T-helper 2 cell treated with Interferon-gamma antibody and Interleukin-4, amounts not matched to agents 5 μg/mL and 100 μg/mL, for 36 hours (primary cell): ENCODE measurements around the gene FOXL2.
"Not testable (repeated sequence)": the region's sequence is repeated elsewhere in the genome, so short reads cannot be mapped to it uniquely, and the experiment has no call there.

ENCODE experiments used
- DNase-seq: peaks from one replicate; pipeline ENCODE4 v3.0.0; 2021; ENCODE audit warnings: low spot score
- H3K27ac Mint-ChIP-seq: one replicate; pipeline ENCODE4 v1.8.0; 2021; ENCODE audit warnings: mild to moderate bottlenecking, mixed read lengths
- H3K27me3 Mint-ChIP-seq: one replicate; pipeline ENCODE4 v1.8.0; 2021; ENCODE audit warnings: low read depth, mixed read lengths
- H3K36me3 Mint-ChIP-seq: one replicate; pipeline ENCODE4 v1.8.0; 2021; ENCODE audit warnings: low read depth, mixed read lengths
- H3K4me1 Mint-ChIP-seq: one replicate; pipeline ENCODE4 v1.8.0; 2021; ENCODE audit warnings: low read depth, mixed read lengths
- H3K4me3 Mint-ChIP-seq: one replicate; pipeline ENCODE4 v1.8.0; 2022; ENCODE audit warnings: mild to moderate bottlenecking, moderate library complexity, mixed read lengths
- H3K9me3 Mint-ChIP-seq: one replicate; pipeline ENCODE4 v1.8.0; 2021; ENCODE audit warnings: mixed read lengths

FOXL2 gene

DNA sequence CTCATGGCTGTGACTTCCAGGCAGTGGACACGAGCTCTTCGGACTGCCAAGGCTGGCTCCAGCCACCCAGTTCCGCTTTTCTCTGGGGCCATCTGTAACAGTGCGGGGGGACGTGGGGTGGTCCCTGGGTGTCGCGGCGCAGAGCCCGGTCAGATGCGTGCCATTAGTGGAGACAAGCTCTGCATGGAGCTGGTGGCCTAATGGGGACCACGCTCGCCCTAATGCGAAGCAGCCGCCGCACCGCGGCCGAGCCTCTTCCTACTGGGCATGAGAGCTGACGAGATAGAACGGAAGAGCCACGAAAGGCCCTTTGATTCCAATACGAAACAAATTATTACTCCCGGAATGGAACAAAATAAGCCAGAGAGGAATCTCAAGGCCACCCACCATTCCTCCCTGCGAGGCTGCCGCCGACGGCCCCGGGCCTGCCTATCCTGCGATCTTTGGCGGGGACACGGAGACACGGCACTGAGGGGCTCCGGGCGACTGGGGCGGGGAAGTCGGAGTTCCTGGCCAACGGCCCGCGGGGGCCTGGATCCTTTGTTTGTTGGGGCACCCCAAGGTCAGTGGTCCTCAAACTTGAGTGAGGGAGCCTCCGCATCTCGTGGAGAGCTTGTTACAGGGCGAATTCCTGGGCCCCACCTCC is 18.1 kb downstream of the FOXL2 start:
- no peaks in the 10 kb centered on the region for H3K4me1 Mint-ChIP-seq
- DNase-seq: no peak

DNA sequence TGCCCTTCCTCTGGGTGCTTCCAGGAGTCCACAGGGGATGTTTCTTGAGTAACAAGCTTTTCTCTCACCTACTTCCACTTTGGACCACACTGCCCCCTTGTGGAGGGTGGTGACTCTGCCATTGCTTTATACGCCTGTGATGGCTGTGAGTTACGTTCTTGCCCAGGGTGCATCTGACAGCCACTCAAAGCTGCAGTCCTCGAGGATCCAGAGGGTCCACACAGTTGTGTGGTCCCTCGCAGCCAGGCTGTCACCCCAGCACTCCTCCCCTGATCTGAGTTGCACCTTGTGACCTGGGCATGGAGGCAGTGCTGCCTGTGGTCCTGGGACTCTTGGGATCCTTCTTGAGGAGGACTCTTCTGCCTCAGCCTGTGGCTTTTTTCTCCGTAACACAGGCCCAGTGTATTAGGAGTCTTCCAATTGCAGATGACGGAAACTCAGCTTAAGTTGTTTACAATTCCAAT is 23.4 kb downstream of the FOXL2 start:
- Mint-ChIP-seq H3K27ac (no peak overlapping the region), H3K9me3 (no peaks in the 10 kb centered on the region), H3K27me3 (peaks cover 16% of the 10 kb centered on the region), H3K36me3 (no peaks in the 10 kb centered on the region), H3K4me1 (peaks cover 3% of the 10 kb centered on the region), H3K4me3 (no peak overlapping the region)
- DNase-seq: peak; percentile 75

More for the DNA sequence above, 18.1 kb downstream of the FOXL2 start:
- Mint-ChIP-seq H3K27me3 (peaks cover 26% of the 10 kb centered on the region), H3K9me3 (no peaks in the 10 kb centered on the region), H3K4me3 (no peak overlapping the region), H3K36me3 (no peaks in the 10 kb centered on the region), H3K27ac (no peak overlapping the region)

DNA sequence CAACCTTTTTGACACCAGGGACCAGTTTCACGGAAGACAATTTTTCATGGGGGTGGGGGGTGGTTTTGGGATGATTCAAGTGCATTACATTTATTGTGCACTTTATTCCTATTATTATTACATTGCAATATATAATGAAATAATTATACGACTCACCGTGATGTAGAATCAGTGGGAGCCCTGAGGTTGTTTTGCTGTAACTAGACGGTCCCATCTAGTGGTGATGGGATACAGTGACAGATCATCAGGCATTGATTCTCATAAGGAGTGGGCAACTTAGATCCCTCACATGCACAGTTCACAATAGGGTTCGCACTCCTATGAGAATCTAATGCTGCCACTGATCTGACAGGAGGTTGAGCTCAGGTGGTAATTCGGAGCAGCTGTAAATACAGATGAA is 24.5 kb downstream of the FOXL2 start:
- not testable (repeated sequence) for H3K9me3 Mint-ChIP-seq, H3K27ac Mint-ChIP-seq, H3K4me1 Mint-ChIP-seq, DNase-seq, H3K36me3 Mint-ChIP-seq, H3K4me3 Mint-ChIP-seq
- H3K27me3 Mint-ChIP-seq: peaks cover 25% of the 10 kb centered on the region

- no peaks in the 10 kb centered on the region for H3K36me3 Mint-ChIP-seq
- peaks cover 27% of the 10 kb centered on the region for H3K27me3 Mint-ChIP-seq
- H3K27ac Mint-ChIP-seq: no peak overlapping the region
- no peak for DNase-seq
- H3K4me3 Mint-ChIP-seq: no peak overlapping the region
- no peaks in the 10 kb centered on the region for H3K9me3 Mint-ChIP-seq
- H3K4me1 Mint-ChIP-seq: peaks cover 3% of the 10 kb centered on the region
Observed at GRCh38 chr3:138921316-138922292, 25.3 kb downstream of the FOXL2 start.

DNA sequence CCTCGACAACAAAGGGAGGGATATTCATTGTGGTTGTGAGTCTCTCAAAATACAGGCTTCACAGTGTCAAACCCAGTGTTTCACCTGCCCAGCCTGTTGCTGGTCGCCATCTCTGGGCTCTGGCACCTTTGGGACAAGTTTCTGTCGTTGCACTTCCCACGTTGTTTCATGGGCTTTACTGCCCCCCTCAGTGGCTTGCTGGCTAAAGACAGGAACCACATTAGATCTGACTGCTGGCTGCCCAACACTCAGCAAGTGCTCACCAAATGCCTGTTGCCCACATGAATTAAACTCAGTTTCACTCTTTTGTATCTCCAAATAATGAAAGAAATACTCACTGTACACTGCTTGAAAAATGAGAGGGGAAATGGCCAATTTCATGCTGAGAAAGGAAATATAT is 27.6 kb downstream of the FOXL2 start:
- DNase-seq: no peak
- H3K36me3 Mint-ChIP-seq: no peaks in the 10 kb centered on the region
- H3K4me3 Mint-ChIP-seq: no peak overlapping the region
- H3K4me1 Mint-ChIP-seq: peaks cover 6% of the 10 kb centered on the region
- peaks cover 25% of the 10 kb centered on the region for H3K27me3 Mint-ChIP-seq
- H3K27ac Mint-ChIP-seq: no peak overlapping the region
- no peaks in the 10 kb centered on the region for H3K9me3 Mint-ChIP-seq

DNA sequence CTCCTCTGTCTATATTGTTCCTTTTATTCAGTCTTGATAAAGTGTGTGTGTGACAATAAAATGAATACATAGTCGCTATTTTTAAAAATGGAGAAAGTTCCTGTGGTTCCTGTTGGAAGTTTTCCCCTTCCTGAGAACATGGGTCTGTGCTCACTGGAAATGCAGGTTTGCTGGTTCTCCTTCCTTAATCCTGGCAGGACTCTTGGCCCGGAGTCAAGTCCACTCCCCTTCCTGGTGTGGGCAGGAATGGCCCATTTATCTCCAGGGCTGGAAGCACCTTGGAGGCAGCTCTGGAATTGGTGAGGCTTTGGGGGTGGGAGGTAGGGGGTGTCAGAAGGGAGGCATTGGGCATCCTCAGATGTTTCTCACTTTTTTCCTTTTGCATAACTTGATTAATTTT is 30.1 kb downstream of the FOXL2 start:
- no peak overlapping the region for H3K4me3 Mint-ChIP-seq
- peaks cover 32% of the 10 kb centered on the region for H3K27me3 Mint-ChIP-seq
- no peaks in the 10 kb centered on the region for H3K9me3 Mint-ChIP-seq
- H3K36me3 Mint-ChIP-seq: no peaks in the 10 kb centered on the region
- no peak overlapping the region for H3K27ac Mint-ChIP-seq
- H3K4me1 Mint-ChIP-seq: peaks cover 3% of the 10 kb centered on the region
- DNase-seq: no peak

GRCh38 chr3:138915503-138916498 is 31.1 kb downstream of the FOXL2 start:
- Mint-ChIP-seq H3K9me3 (no peaks in the 10 kb centered on the region), H3K4me1 (peaks cover 3% of the 10 kb centered on the region), H3K36me3 (no peaks in the 10 kb centered on the region), H3K4me3 (peak overlapping the region; percentile 86), H3K27ac (peak overlapping the region; percentile 60), H3K27me3 (peaks cover 32% of the 10 kb centered on the region)
- peak; percentile 83 for DNase-seq

DNA sequence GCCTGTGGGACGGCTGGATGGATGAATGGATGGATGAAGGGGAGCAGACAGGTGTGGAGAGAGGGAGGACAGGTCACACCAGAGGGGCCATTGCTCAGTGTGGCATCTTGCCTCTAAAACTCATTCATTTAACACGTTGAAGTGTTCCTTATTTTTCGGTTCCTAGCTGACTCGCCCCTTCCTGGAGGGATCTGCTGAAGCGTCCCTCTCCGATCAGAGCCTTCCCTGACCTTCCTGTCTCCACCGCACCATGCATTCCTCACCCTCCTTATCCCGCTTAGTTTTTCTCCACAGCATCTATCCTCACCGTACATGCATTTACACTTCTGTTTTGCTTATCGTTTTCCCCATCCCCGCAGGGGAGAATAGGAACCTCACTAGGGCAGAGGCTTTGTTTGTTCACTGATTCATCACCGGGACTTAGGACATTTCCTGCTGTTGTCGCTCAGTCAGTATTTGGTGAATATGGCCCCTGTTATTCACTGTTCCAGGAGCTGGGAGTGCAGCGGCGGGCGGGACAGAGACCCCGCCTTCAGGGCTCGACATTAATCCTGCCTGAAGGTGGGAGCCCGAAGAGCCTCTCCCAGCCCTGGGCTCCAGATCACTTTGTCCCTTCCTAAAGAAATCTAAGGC is 32.0 kb downstream of the FOXL2 start:
- DNase-seq: no peak
- Mint-ChIP-seq H3K36me3 (no peaks in the 10 kb centered on the region), H3K9me3 (no peaks in the 10 kb centered on the region), H3K27ac (no peak overlapping the region), H3K4me3 (peak overlapping the region; percentile 86), H3K4me1 (peaks cover 3% of the 10 kb centered on the region), H3K27me3 (peaks cover 31% of the 10 kb centered on the region)

DNA sequence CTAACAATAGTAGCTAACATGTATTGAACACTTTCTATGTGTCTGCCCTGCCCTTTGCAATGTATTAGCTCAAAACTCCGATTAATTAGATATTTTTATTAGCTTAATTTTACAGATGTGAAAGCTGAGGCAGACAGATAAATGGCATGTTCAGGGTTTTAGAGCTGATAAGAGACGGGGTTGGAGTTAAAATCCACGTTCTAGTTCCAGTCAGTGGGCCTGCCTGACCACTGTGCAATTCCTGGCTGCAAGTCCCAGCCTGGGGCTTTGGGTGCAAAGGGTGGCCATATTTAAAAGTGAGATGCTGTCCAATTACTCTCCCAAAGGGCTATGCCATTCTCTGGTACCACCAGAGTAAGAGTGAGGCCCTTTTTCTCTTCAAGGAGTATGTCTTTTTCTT is 33.2 kb downstream of the FOXL2 start:
- Mint-ChIP-seq H3K9me3 (no peaks in the 10 kb centered on the region), H3K4me1 (peaks cover 3% of the 10 kb centered on the region), H3K4me3 (no peak overlapping the region), H3K27ac (no peak overlapping the region), H3K36me3 (no peaks in the 10 kb centered on the region), H3K27me3 (peaks cover 27% of the 10 kb centered on the region)
- DNase-seq: no peak

GRCh38 chr3:138912237-138912636 is 34.7 kb downstream of the FOXL2 start:
- peaks cover 16% of the 10 kb centered on the region for H3K27me3 Mint-ChIP-seq
- no peak for DNase-seq
- no peaks in the 10 kb centered on the region for H3K36me3 Mint-ChIP-seq
- H3K4me3 Mint-ChIP-seq: no peak overlapping the region
- H3K4me1 Mint-ChIP-seq: peaks cover 3% of the 10 kb centered on the region
- H3K27ac Mint-ChIP-seq: no peak overlapping the region
- H3K9me3 Mint-ChIP-seq: no peaks in the 10 kb centered on the region

DNA sequence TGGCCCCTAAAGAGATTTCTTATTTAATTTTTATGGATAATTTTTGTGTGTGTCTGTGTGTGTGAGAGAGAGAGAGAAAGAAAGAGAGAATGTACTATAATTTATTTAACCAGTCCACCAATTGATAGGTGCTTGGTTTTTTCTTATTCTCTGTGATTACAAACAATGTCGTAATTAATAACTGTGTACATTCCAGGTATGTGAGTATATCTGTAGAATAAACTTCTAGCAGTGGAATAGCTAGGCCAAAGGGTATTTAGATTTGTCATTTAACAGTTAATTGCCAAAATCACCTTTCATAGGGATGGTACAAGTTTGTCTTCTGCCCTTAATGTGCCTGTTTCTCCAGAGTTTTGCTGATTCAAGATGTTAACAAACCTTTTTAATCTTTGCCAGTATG is 35.3 kb downstream of the FOXL2 start:
- DNase-seq: no peak
- peaks cover 13% of the 10 kb centered on the region for H3K27me3 Mint-ChIP-seq
- no peak overlapping the region for H3K4me3 Mint-ChIP-seq
- H3K9me3 Mint-ChIP-seq: no peaks in the 10 kb centered on the region
- H3K27ac Mint-ChIP-seq: no peak overlapping the region
- H3K4me1 Mint-ChIP-seq: peaks cover 3% of the 10 kb centered on the region
- no peaks in the 10 kb centered on the region for H3K36me3 Mint-ChIP-seq

DNA sequence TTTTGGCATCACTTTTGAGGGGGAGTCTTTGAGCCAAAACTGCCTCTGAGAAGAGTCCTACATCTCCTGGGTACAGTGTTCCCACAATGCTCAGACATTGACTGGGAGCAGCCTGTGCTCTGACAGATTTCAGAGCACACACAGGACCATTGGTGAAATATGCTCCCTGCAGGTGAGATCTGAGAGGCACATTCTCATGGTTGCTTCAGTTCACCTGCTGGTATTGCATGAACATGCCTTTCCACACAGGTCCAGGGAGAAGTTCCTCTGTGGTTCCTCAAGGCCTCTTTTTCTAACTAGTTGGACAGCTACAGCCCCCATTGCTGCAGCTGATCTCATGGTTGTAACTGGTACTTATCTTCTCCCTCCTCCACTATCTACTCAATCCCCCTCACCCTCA is 37.0 kb downstream of the FOXL2 start:
- Mint-ChIP-seq H3K27me3 (peaks cover 10% of the 10 kb centered on the region), H3K36me3 (no peaks in the 10 kb centered on the region), H3K4me1 (peaks cover 1% of the 10 kb centered on the region), H3K4me3 (no peak overlapping the region), H3K9me3 (no peaks in the 10 kb centered on the region), H3K27ac (no peak overlapping the region)
- DNase-seq: no peak

- Mint-ChIP-seq H3K9me3 (no peaks in the 10 kb centered on the region), H3K4me3 (no peak overlapping the region), H3K4me1 (no peaks in the 10 kb centered on the region), H3K27me3 (peaks cover 12% of the 10 kb centered on the region), H3K36me3 (no peaks in the 10 kb centered on the region), H3K27ac (no peak overlapping the region)
- DNase-seq: no peak
Observed at GRCh38 chr3:138908846-138909245, 38.1 kb downstream of the FOXL2 start.
